C4-2B (cell line): ENCODE results near the gene GPR33.

Experiments
- CTCF ChIP-seq: fragments of 450-650 bp; conservative IDR thresholded peaks from 2 replicates; pipeline ENCODE4 v1.5.1; 2017; ENCODE audit warnings: mild to moderate bottlenecking
- ZFX ChIP-seq: fragments of 450-650 bp; IDR thresholded peaks from 2 replicates; pipeline ENCODE4 v1.6.1; 2017

- TF ChIP-seq CTCF, result peak; percentile 84
- TF ChIP-seq ZFX, result no peak
Observed at GRCh38 chr14:31449971-31450610, 37.7 kb downstream of the GPR33 start.
